H1 (cell line): ENCODE results near the gene LAIR1. TPM values are rescaled to one million over a fixed set of nuclear protein-coding genes. Genes with fewer than 3 reads are reported as not detected.

Experiments used
- CTCF ChIA-PET: fragments of 300-600 bp; sonication (Branson Sonifier 250); formaldehyde crosslinking; loops from one replicate; lab custom pipeline; 2021; ENCODE audit not compliant: partially characterized antibody; lab: Charles Lee
- POLR2A ChIA-PET: fragments of 300-600 bp; sonication (Branson Sonifier 250); formaldehyde crosslinking; loops from one replicate; lab custom pipeline; 2021; ENCODE audit warnings: inconsistent platforms; ENCODE audit not compliant: partially characterized antibody; lab: Charles Lee
- DNase-seq, 2 experiments: peaks; one replicate each; pipeline versions ENCODE4 v3.0.0 to v3.0.0-alpha.2; 2010 to 2022; ENCODE audit warnings: low spot score in 2 of 2, low read depth in 1 of 2, mixed read lengths in 1 of 2
- FAIRE-seq: peaks from 2 replicates; lab custom pipeline; 2011; peaks lifted over from hg19 to GRCh38; lab: Jason Lieb, UNC
- H2AFZ ChIP-seq: 2 replicates; pipeline ENCODE4 v1.8.1; 2012; ENCODE audit warnings: low read length, inconsistent platforms
- H2AK5ac ChIP-seq: 2 replicates; pipeline ENCODE4 v1.6.1; 2013; ENCODE audit warnings: low read depth, low read length
- H2BK120ac ChIP-seq: replicated peaks from 2 replicates; pipeline ENCODE3; 2013; ENCODE audit warnings: low read depth, low read length, inconsistent platforms
- H2BK12ac ChIP-seq: 2 replicates; pipeline ENCODE4 v1.6.1; 2013; ENCODE audit warnings: low read depth, low read length
- H2BK15ac ChIP-seq: 2 replicates; pipeline ENCODE4 v1.6.1; 2013; ENCODE audit warnings: low read length
- H2BK20ac ChIP-seq: 2 replicates; pipeline ENCODE4 v1.6.1; 2013; ENCODE audit warnings: low read length
- H2BK5ac ChIP-seq: 2 replicates; pipeline ENCODE4 v1.6.1; 2013; ENCODE audit warnings: low read depth, low read length
- H3K14ac ChIP-seq: 2 replicates; pipeline ENCODE4 v1.6.1; 2013; ENCODE audit warnings: inconsistent platforms; ENCODE audit not compliant: insufficient read length
- H3K18ac ChIP-seq: 2 replicates; pipeline ENCODE4 v1.6.1; 2013; ENCODE audit warnings: low read length; ENCODE audit errors: extremely low read depth
- H3K23ac ChIP-seq: 2 replicates; pipeline ENCODE4 v1.6.1; 2013; ENCODE audit warnings: inconsistent platforms; ENCODE audit not compliant: insufficient read length
- H3K23me2 ChIP-seq: 2 replicates; pipeline ENCODE4 v1.6.1; 2013; ENCODE audit warnings: low read depth, low read length
- H3K27ac ChIP-seq: 2 replicates; pipeline ENCODE4 v1.6.1; 2011; ENCODE audit warnings: low read depth, low read length, inconsistent platforms
- H3K27me3 ChIP-seq, 4 experiments: replicated peaks in 1 of 4; 1 replicate in 1 of 4; 2 replicates in 3 of 4; pipeline versions ENCODE4 v1.6.1 to v1.8.1; 2011 to 2013; ENCODE audit warnings: low read length in 3 of 4, mild to moderate bottlenecking in 3 of 4, inconsistent platforms in 2 of 4, mixed read lengths in 2 of 4, moderate library complexity in 1 of 4; ENCODE audit not compliant: control insufficient read depth in 3 of 4, insufficient read depth in 3 of 4; ENCODE audit errors: extremely low read depth in 1 of 4
- H3K36me3 ChIP-seq, 4 experiments: 2 replicates each; pipeline versions ENCODE4 v1.6.1 to v1.8.1; 2011 to 2013; ENCODE audit warnings: mild to moderate bottlenecking in 4 of 4, low read length in 3 of 4, moderate library complexity in 2 of 4, control low read depth in 1 of 4, inconsistent platforms in 1 of 4; ENCODE audit not compliant: insufficient read depth in 4 of 4, control insufficient read depth in 2 of 4
- H3K4ac ChIP-seq: replicated peaks from 2 replicates; pipeline ENCODE3; 2013; ENCODE audit warnings: low read length, low read depth, mixed read lengths, inconsistent platforms; ENCODE audit not compliant: insufficient read length
- H3K4me1 ChIP-seq, 4 experiments: replicated peaks in 1 of 4; 1 replicate in 1 of 4; 2 replicates in 3 of 4; pipeline versions ENCODE4 v1.6.1 to v1.8.1; 2011 to 2013; ENCODE audit warnings: low read length in 3 of 4, inconsistent platforms in 2 of 4, mixed read lengths in 1 of 4; ENCODE audit not compliant: insufficient read depth in 4 of 4, control insufficient read depth in 3 of 4
- H3K4me2 ChIP-seq, 2 experiments: 2 replicates each; pipeline versions ENCODE4 v1.6.1 to v1.8.1; 2011 to 2013; ENCODE audit warnings: low read depth in 2 of 2, low read length in 2 of 2, control low read depth in 1 of 2, inconsistent platforms in 1 of 2, mild to moderate bottlenecking in 1 of 2; ENCODE audit not compliant: insufficient read depth in 1 of 2
- H3K4me3 ChIP-seq, 4 experiments: fragments of 200-600, 300-600 bp in 1 of 4; sonication (generic), shearing (Covaris generic), sonication (Bioruptor Twin) in 1 of 4; 2 replicates each; pipeline versions ENCODE4 v1.5.1 to v1.8.1; 2011 to 2016; ENCODE audit warnings: low read length in 4 of 4, low read depth in 3 of 4, control low read depth in 2 of 4, inconsistent platforms in 2 of 4, mild to moderate bottlenecking in 2 of 4, mixed read lengths in 1 of 4, moderate library complexity in 1 of 4; ENCODE audit not compliant: insufficient read depth in 2 of 4; ENCODE audit errors: extremely low read depth in 1 of 4
- H3K56ac ChIP-seq: replicated peaks from 2 replicates; pipeline ENCODE3; 2013; ENCODE audit warnings: low read depth, mild to moderate bottlenecking, mixed read lengths, low read length, inconsistent platforms; ENCODE audit not compliant: insufficient read length
- H3K79me1 ChIP-seq: 2 replicates; pipeline ENCODE4 v1.6.1; 2013; ENCODE audit warnings: low read depth, low read length, control low read depth
- H3K79me2 ChIP-seq, 2 experiments: 2 replicates each; pipeline versions ENCODE4 v1.6.1 to v1.8.1; 2012 to 2013; ENCODE audit warnings: low read length in 2 of 2, mild to moderate bottlenecking in 2 of 2, inconsistent platforms in 1 of 2; ENCODE audit not compliant: insufficient read depth in 2 of 2, control insufficient read depth in 1 of 2
- H3K9ac ChIP-seq, 4 experiments: replicated peaks in 1 of 4; 1 replicate in 1 of 4; 2 replicates in 3 of 4; pipeline versions ENCODE4 v1.6.1 to v1.8.1; 2011 to 2013; ENCODE audit warnings: low read depth in 3 of 4, low read length in 3 of 4, control low read depth in 2 of 4, mild to moderate bottlenecking in 2 of 4, moderate library complexity in 2 of 4, inconsistent platforms in 1 of 4; ENCODE audit errors: extremely low read depth in 1 of 4
- H3K9me3 ChIP-seq, 2 experiments: 2 replicates each; pipeline versions ENCODE4 v1.6.1 to v1.8.1; 2012 to 2013; ENCODE audit warnings: mild to moderate bottlenecking in 2 of 2, moderate library complexity in 2 of 2, control low read depth in 1 of 2, inconsistent platforms in 1 of 2, low read depth in 1 of 2, low read length in 1 of 2, mixed read lengths in 1 of 2; ENCODE audit not compliant: insufficient read depth in 2 of 2
- H4K20me1 ChIP-seq, 2 experiments: replicated peaks in 1 of 2; 2 replicates each; pipeline versions ENCODE3 to v1.8.1; 2011 to 2013; ENCODE audit warnings: inconsistent platforms in 2 of 2, low read length in 2 of 2, mild to moderate bottlenecking in 1 of 2; ENCODE audit not compliant: insufficient read depth in 2 of 2, control insufficient read depth in 1 of 2
- H4K5ac ChIP-seq: 2 replicates; pipeline ENCODE4 v1.6.1; 2013; ENCODE audit warnings: low read length, low read depth, mixed read lengths, inconsistent platforms; ENCODE audit not compliant: insufficient read length
- H4K8ac ChIP-seq: 2 replicates; pipeline ENCODE4 v1.8.0; 2013; ENCODE audit warnings: mild to moderate bottlenecking, moderate library complexity, low read length, inconsistent platforms; ENCODE audit not compliant: insufficient read depth; ENCODE audit errors: extremely low read depth
- H4K91ac ChIP-seq: replicated peaks from 2 replicates; pipeline ENCODE3; 2013; ENCODE audit warnings: low read length, mixed read lengths, inconsistent platforms; ENCODE audit not compliant: insufficient read length
- CBX8 ChIP-seq: fragments of 300-800, 300-1000 bp; sonication (generic); IDR thresholded peaks from 2 replicates; pipeline ENCODE4 v1.7.1; 2016; ENCODE audit warnings: low read depth, low read length, borderline replicate concordance
- NANOG ChIP-seq: IDR thresholded peaks from 2 replicates; pipeline ENCODE4 v1.6.1; 2011; ENCODE audit warnings: low read length, low read depth, mild to moderate bottlenecking, inconsistent platforms; ENCODE audit not compliant: insufficient read depth, poor library complexity, severe bottlenecking
- PHF8 ChIP-seq: fragments of 200-600 bp; sonication (generic); conservative IDR thresholded peaks from 2 replicates; pipeline ENCODE4 v1.7.1; 2012; ENCODE audit warnings: low read depth, mild to moderate bottlenecking, inconsistent platforms, low read length, moderate library complexity
- POLR2A ChIP-seq, 2 experiments: IDR thresholded peaks; 1 replicate in 1 of 2; 2 replicates in 1 of 2; pipeline ENCODE4 v1.6.1; 2011; ENCODE audit warnings: low read depth in 2 of 2, low read length in 2 of 2, mild to moderate bottlenecking in 2 of 2; ENCODE audit errors: control extremely low read depth in 1 of 2
- TBP ChIP-seq: IDR thresholded peaks from 2 replicates; pipeline ENCODE4 v1.6.1; 2011; ENCODE audit warnings: low read depth, low read length, improper control_type of control experiment
- WGBS, 2 experiments: shearing (Covaris generic) in 1 of 2; methylation state at CpG; one replicate each; pipeline versions ENCODE4 v1.1.6 to v1.1.7; 2013 to 2015; ENCODE audit warnings: low lambda C conversion rate in 2 of 2, mixed read lengths in 2 of 2, inconsistent platforms in 1 of 2, low coverage in 1 of 2, missing lambda C conversion rate in 1 of 2; ENCODE audit not compliant: insufficient replicate concordance in 2 of 2, insufficient coverage in 1 of 2, insufficient read length in 1 of 2; ENCODE audit errors: extremely low coverage in 1 of 2, missing lambda C conversion rate in 1 of 2; 5-methylcytosine and 5-hydroxymethylcytosine counted together
- polyA plus RNA-seq, 7 experiments: library from polyadenylated mRNA; depleted of rRNA in 3 of 7; stranded (reverse) in 5 of 7; unstranded in 2 of 7; fragments of >200 nt in 5 of 7; fragments of 200-250 nt in 2 of 7; gene quantifications; 1 replicate in 5 of 7; 2 replicates in 1 of 7; 4 replicates in 1 of 7; pipeline versions ENCODE4 v1.2.1 to v1.2.3, GENCODE V29; 2011 to 2013; ENCODE audit warnings: missing spikeins in 2 of 7, mixed read lengths in 2 of 7
- total RNA-seq: library from RNA; stranded (reverse); fragmentation: NEBNext Ultra II Directional; extraction: Animal tissue kit (Norgen Biotek cat#: 25700); gene quantifications from 2 replicates; pipeline ENCODE4 v1.2.1, GENCODE V29; 2021

The LAIR1 gene
- total and polyA plus RNA-seq, 2 of the 8 experiments (the other 6 are each of a cell fraction or from before 2014, with no cell fraction given), result 0.18 TPM; not detected in 1

DNA sequence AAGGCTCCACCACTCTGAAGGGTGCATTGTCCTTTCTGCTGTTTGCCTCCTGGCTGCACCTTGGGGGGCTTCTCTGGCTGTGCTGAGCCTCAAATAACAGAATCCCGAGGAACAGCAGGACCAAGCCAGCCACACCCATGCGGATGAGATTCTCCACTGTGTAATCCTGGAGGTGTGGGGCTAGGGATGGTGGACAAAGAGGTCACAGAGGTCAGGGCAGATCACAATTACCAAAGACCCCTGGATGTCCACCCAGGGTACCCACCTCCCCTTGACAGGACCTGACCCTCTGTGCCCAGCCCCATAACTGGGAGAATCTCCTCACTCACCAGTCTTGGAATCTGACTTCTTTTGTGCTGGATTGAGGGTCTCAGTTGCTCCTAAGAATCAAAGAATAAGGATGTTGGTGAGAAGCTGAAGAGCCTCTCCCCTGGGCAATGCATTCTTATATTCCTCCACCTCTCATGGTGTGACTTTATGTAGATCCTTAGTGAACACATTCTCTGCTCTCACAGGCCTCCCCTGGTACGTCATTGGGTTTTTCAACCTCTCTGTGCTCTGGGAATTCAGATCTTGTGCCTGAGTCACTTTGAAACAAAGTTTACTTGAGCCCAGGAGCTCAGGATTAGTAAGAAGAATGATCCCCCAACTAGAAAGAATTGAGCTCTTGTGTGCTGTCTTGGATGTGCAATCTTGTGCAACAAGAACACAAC is 31.0 kb downstream of the LAIR1 start:
- H2BK20ac ChIP-seq, result no peak overlapping the region
- H4K91ac ChIP-seq, result no peak overlapping the region
- no peak overlapping the region for H3K9ac ChIP-seq
- H3K23ac ChIP-seq, result no peak overlapping the region
- H3K79me1 ChIP-seq, result no peaks in the 10 kb centered on the region
- H4K20me1 ChIP-seq, result no peaks in the 10 kb centered on the region
- TF ChIP-seq NANOG (no peak), CBX8 (no peak), POLR2A (IDR thresholded peaks at IDR 0.05; ENCODE audit: control extremely low read depth in 1 of 2, low read depth in 2 of 2, low read length in 2 of 2) (no peak), PHF8 (no peak), TBP (no peak)
- no peak overlapping the region for H3K56ac ChIP-seq
- H3K4me3 ChIP-seq, result no peak overlapping the region
- peaks cover 0 to 2% (median 0%) of the 10 kb centered on the region in 4 experiments; a peak in 1 of 7 replicates for H3K27me3 ChIP-seq
- no peak overlapping the region for H2AFZ ChIP-seq
- H4K8ac ChIP-seq, result no peak overlapping the region
- H2BK120ac ChIP-seq, result no peak overlapping the region
- DNase-seq, result no peak
- WGBS, 2 experiments, result 82% methylated on average over 3 of the region's 3 CpGs; no CpG with 5 or more reads in 1 of the 2 experiments
- no peak overlapping the region for H3K27ac ChIP-seq
- H3K36me3 ChIP-seq, result no peaks in the 10 kb centered on the region
- H3K4ac ChIP-seq, result no peak overlapping the region
- H2AK5ac ChIP-seq, result no peak overlapping the region
- ChIA-PET CTCF (interaction anchor here (0.8 to 1.5 kb wide), 3 partner anchors 8 to 68 kb away, joined by 3 to 4 read pairs (median 4); no protein-coding TSS in a partner anchor), POLR2A (no interaction called here)
- no peak overlapping the region for H4K5ac ChIP-seq
- H3K79me2 ChIP-seq, result no peaks in the 10 kb centered on the region
- no peak overlapping the region for H3K4me2 ChIP-seq
- no peak for FAIRE-seq
- H3K9me3 ChIP-seq, result no peaks in the 10 kb centered on the region
- H2BK12ac ChIP-seq, result no peak overlapping the region
- H2BK5ac ChIP-seq, result no peak overlapping the region
- H3K14ac ChIP-seq, result no peak overlapping the region
- no peaks in the 10 kb centered on the region; a peak in 1 of 7 replicates for H3K4me1 ChIP-seq
- no peak overlapping the region for H2BK15ac ChIP-seq
- no peak overlapping the region for H3K18ac ChIP-seq
- no peaks in the 10 kb centered on the region for H3K23me2 ChIP-seq
